Measurements from ENCODE around the gene TRAF6. TPM values are rescaled to one million over a fixed set of nuclear protein-coding genes. Genes with fewer than 3 reads are reported as not detected.

Gene TRAF6
- total and polyA plus RNA-seq, 10 of the 15 experiments (the other 5 are each of a cell fraction or from before 2014, with no cell fraction given) = 1.4 to 10.9 (median 7.0) TPM

DNA sequence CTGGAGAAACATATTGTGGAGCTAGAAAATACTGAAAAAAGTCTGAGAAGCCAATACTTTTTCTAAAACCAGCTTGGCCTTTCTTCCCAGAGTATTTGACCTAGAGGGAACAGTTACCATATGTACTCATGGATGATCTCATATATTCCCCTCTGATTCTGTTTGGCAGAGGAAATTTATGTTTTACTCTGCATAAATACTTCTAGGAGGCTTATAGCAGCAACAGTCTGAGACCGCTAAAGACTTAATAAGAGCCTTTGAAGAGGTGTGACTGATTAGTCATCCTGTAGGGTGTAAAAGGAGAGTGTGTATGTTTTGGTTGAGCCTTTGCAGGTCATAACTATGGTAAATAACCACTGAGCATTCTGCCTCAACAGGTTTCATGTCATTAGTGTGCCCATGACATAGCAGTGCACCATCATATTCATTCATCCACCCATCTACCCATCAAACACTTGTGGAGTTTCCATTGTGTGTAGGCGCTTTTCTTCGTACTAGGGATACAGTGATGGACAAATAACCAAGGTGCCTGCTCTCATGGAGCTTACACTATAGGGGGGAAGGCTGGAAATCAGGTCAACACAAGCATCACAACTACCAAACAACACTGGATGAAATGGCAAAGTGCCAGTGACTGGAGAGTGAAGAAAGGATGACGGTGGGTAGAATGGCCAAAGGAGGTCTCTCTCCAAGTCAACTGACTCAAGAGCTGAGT, 44.5 kb downstream of the TRAF6 start:
- no peak for ATAC-seq
- H3K27me3 ChIP-seq (replicated peaks in 1 of 2; ENCODE audit: control insufficient read depth in 2 of 2, insufficient read depth in 2 of 2, low read length in 1 of 2) = peaks cover 0 to 4% of the 10 kb centered on the region in 2 experiments; a peak in 2 of 4 replicates
- no peak for FAIRE-seq
- ChIA-PET SMC1A (ENCODE audit: uncharacterized antibody, unreplicated experiment) (interaction anchor here (0.7 to 1.4 kb wide), 4 partner anchors 13 to 170 kb away, joined by 3 to 6 read pairs (median 3); partner anchors contain the start of gene PRR5L), RAD21 (ENCODE audit: unreplicated experiment) (interaction anchor here (1.4 kb wide), 1 partner anchor 27 kb away, joined by 3 read pairs; no protein-coding TSS in a partner anchor), CTCF (interaction anchor here (1.7 to 4.8 kb wide), 3 partner anchors 9 to 158 kb away, joined by 5 to 30 read pairs (median 5); no protein-coding TSS in a partner anchor), POLR2A (no interaction called here)
- H3K9me3 ChIP-seq (replicated peaks; ENCODE audit: control insufficient read depth, insufficient read depth, low read length) = no peaks in the 10 kb centered on the region
- H3K27ac ChIP-seq (ENCODE audit: control insufficient read depth, insufficient read depth) = no peak overlapping the region
- no peaks in the 10 kb centered on the region for H3K36me3 ChIP-seq (ENCODE audit: control insufficient read depth in 2 of 2, insufficient read depth in 2 of 2, low read length in 1 of 2)
- H4K20me1 ChIP-seq (ENCODE audit: control insufficient read depth, insufficient read depth) = no peaks in the 10 kb centered on the region
- H3K9ac ChIP-seq (ENCODE audit: control insufficient read depth, insufficient read depth, low read length) = no peak overlapping the region
- H3K4me3 ChIP-seq = no peak overlapping the region
- TF ChIP-seq RAD51 (IDR thresholded peaks at IDR 0.05) = no peak
- TF ChIP-seq ZNF217 (IDR thresholded peaks at IDR 0.05) = no peak
- TF ChIP-seq FOXK2 (IDR thresholded peaks at IDR 0.05) = no peak
- no peak for TF ChIP-seq TCF3 (IDR thresholded peaks at IDR 0.05; ENCODE audit: borderline replicate concordance, insufficient read depth, low read depth, low read length)
- no peak for TF ChIP-seq WRNIP1 (IDR thresholded peaks at IDR 0.05; ENCODE audit: borderline replicate concordance, low read depth, low read length)
- TF ChIP-seq CHD1 (IDR thresholded peaks at IDR 0.05; ENCODE audit: low read depth, low read length) = no peak
- TF ChIP-seq SKIL (IDR thresholded peaks at IDR 0.05; ENCODE audit: low read depth, poor library complexity, severe bottlenecking) = no peak
- no peak for TF ChIP-seq RUNX3 (IDR thresholded peaks at IDR 0.05; ENCODE audit: low read length)
- TF ChIP-seq ZSCAN29 (IDR thresholded peaks at IDR 0.05) = no peak
- no peak for TF ChIP-seq ZNF274 (IDR thresholded peaks at IDR 0.05; ENCODE audit: insufficient read depth, insufficient read length)
- no peak for TF ChIP-seq NFYA (IDR thresholded peaks at IDR 0.05; ENCODE audit: borderline replicate concordance, low read depth, low read length)
- TF ChIP-seq, protein P1, sequence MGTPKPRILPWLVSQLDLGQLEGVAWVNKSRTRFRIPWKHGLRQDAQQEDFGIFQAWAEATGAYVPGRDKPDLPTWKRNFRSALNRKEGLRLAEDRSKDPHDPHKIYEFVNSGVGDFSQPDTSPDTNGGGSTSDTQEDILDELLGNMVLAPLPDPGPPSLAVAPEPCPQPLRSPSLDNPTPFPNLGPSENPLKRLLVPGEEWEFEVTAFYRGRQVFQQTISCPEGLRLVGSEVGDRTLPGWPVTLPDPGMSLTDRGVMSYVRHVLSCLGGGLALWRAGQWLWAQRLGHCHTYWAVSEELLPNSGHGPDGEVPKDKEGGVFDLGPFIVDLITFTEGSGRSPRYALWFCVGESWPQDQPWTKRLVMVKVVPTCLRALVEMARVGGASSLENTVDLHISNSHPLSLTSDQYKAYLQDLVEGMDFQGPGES (IDR thresholded peaks at IDR 0.05) = no peak
- no peak for TF ChIP-seq SMAD5 (IDR thresholded peaks at IDR 0.05; ENCODE audit: low read depth)
- TF ChIP-seq IRF4 (IDR thresholded peaks at IDR 0.05; ENCODE audit: low read depth, low read length) = no peak
- TF ChIP-seq SMC3 (IDR thresholded peaks at IDR 0.05; ENCODE audit: borderline replicate concordance, low read length) = no peak
- TF ChIP-seq BCLAF1 (IDR thresholded peaks at IDR 0.05) = no peak
- TF ChIP-seq PKNOX1 (IDR thresholded peaks at IDR 0.05) = no peak
- TF ChIP-seq NRF1 (conservative IDR thresholded peaks at IDR 0.05; ENCODE audit: low read depth, low read length) = no peak
- no peak for DNase-seq (ENCODE audit: low read depth, low spot score)
- intact Hi-C loops (cut with micrococcal nuclease; ENCODE audit: unreplicated experiment) (no loop called here), in situ Hi-C loops (cut with MboI) (no loop called here)
- H3K4me2 ChIP-seq (ENCODE audit: control insufficient read depth, insufficient read depth) = no peak overlapping the region
- no TSS peak for BruUV-seq (replicated peaks)
- WGBS (ENCODE audit: insufficient coverage, insufficient replicate concordance, low lambda C conversion rate, missing lambda C conversion rate) = 48% methylated on average over 4 of the region's 4 CpGs
- H3K4me1 ChIP-seq (ENCODE audit: control insufficient read depth, insufficient read depth, low read length) = no peaks in the 10 kb centered on the region
- H3K79me2 ChIP-seq (ENCODE audit: control insufficient read depth, insufficient read depth, low read length) = no peaks in the 10 kb centered on the region
- H2AFZ ChIP-seq (ENCODE audit: control insufficient read depth, low read depth, low read length) = no peak overlapping the region
